ENCODE data around the gene GPD2. TPM values are rescaled to one million over a fixed set of nuclear protein-coding genes. Genes with fewer than 3 reads are reported as not detected.

Gene GPD2
- total and polyA plus RNA-seq, 2 of the 4 experiments (the other 2 are of a cell fraction): 20.4 to 100 TPM

DNA sequence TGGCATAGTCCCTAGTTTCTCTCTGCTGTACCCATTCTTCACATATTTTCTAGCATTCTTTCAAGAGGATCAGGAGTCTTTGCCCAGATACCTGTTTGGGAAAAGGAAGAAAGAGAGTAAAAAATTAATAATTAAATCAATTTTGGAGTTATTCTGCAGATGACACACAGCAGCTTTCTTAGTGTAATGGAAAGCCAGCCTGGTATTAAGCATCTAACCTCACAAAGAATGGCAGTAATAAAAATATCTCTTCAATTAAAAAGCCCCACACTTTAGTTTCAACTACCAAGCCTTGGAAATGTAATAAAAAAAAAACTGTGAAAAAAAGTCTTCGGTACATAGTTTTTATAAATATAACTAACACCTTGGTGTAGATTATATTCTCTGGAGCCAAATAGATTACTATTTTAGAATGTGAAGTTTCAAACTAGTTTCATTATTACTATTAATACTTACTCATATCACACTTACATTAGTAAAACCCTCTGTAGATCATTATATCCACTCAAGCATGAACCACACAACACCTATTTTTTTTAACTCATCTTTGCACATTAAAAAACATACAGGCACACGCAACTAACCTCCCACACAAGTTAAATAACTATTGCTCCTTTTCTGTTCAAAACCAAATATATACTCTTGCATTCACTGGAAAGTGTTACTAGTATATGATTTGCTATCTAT is 90.9 kb downstream of the GPD2 start:
- in situ Hi-C loops (cut with MboI; ENCODE audit: low sequenced_read_pairs) (no loop called here), dilution Hi-C loops (cut with HindIII; ENCODE audit: low sequenced_read_pairs, unreplicated experiment) (no loop called here), intact Hi-C loops (cut with micrococcal nuclease) (no loop called here)
- Histone ChIP-seq H3K36me3 (ENCODE audit: control insufficient read depth, insufficient read depth, low read length) (no peaks in the 10 kb centered on the region), H3K4me2 (ENCODE audit: low read depth, low read length) (no peak overlapping the region), H2BK120ac (ENCODE audit: low read depth, low read length) (no peak overlapping the region), H4K5ac (ENCODE audit: low read depth, low read length) (no peak overlapping the region), H3K9me1 (ENCODE audit: insufficient read depth, low read length) (no peaks in the 10 kb centered on the region), H3K27me3 (ENCODE audit: control insufficient read depth, insufficient read depth, low read length) (no peaks in the 10 kb centered on the region), H3K56ac (ENCODE audit: extremely low read depth, insufficient read depth, low read length) (no peak overlapping the region), H4K20me1 (ENCODE audit: insufficient read depth, low read length) (no peaks in the 10 kb centered on the region), H3K4me1 (ENCODE audit: control insufficient read depth, insufficient read depth, low read length) (no peaks in the 10 kb centered on the region), H3K4ac (ENCODE audit: low read depth, low read length) (no peak overlapping the region), H4K91ac (ENCODE audit: insufficient read depth, low read depth, low read length) (no peak overlapping the region), H3K79me1 (ENCODE audit: low read depth in 1 of 2, low read length in 2 of 2) (0 out of 4 replicates have a peak, but pooled peaks cover 0 to 3% of the 10 kb centered on the region in 2 experiments), H2BK5ac (ENCODE audit: low read depth, low read length, poor library complexity, severe bottlenecking) (no peak overlapping the region), H3K4me3 (ENCODE audit: insufficient read depth, low read depth, low read length) (no peak overlapping the region), H3K9me3 (ENCODE audit: control insufficient read depth, insufficient read depth, low read length) (no peaks in the 10 kb centered on the region), H3K18ac (ENCODE audit: low read depth, low read length) (no peak overlapping the region), H2AK5ac (ENCODE audit: low read depth, low read length) (no peak overlapping the region), H3K23ac (ENCODE audit: low read depth, low read length) (no peak overlapping the region), H2AFZ (replicated peaks; ENCODE audit: low read length, poor library complexity) (no peak overlapping the region), H3K9ac (ENCODE audit: low read depth, low read length) (no peak overlapping the region), H3K14ac (replicated peaks; ENCODE audit: low read depth, low read length) (no peak overlapping the region), H2AK9ac (replicated peaks; ENCODE audit: low read depth, low read length, poor library complexity) (no peak overlapping the region), H2BK20ac (ENCODE audit: low read depth, low read length) (no peak overlapping the region), H2BK15ac (ENCODE audit: low read depth, low read length) (no peak overlapping the region), H4K8ac (ENCODE audit: low read depth in 2 of 2, low read length in 2 of 2) (no peak overlapping the region), H3K27ac (ENCODE audit: insufficient read depth, low read length) (no peak overlapping the region)
- WGBS, 2 experiments (ENCODE audit: extremely low coverage in 2 of 2, insufficient read length in 1 of 2): no CpG with 5 or more reads among the region's 2 CpGs
- TF ChIP-seq RCOR1 (IDR thresholded peaks at IDR 0.05; ENCODE audit: insufficient replicate concordance, low read length) (no peak), RAD21 (IDR thresholded peaks at IDR 0.05; ENCODE audit: low read length) (no peak), BHLHE40 (IDR thresholded peaks at IDR 0.05; ENCODE audit: low read depth, low read length) (no peak), POLR2A (IDR thresholded peaks at IDR 0.05; ENCODE audit: low read depth, low read length) (no peak), ELK1 (IDR thresholded peaks at IDR 0.05; ENCODE audit: borderline replicate concordance, low read depth, low read length) (no peak), CEBPB (IDR thresholded peaks at IDR 0.05; ENCODE audit: low read depth, low read length) (no peak), MAFK (IDR thresholded peaks at IDR 0.05; ENCODE audit: low read depth, low read length) (no peak), NFE2L2 (IDR thresholded peaks at IDR 0.05; ENCODE audit: low read depth, low read length) (no peak), CHD1 (IDR thresholded peaks at IDR 0.05; ENCODE audit: low read depth, low read length) (no peak), FOS (IDR thresholded peaks at IDR 0.05; ENCODE audit: low read depth, low read length) (no peak), RFX5 (IDR thresholded peaks at IDR 0.05; ENCODE audit: low read depth, low read length) (no peak), MAZ (IDR thresholded peaks at IDR 0.05; ENCODE audit: borderline replicate concordance, low read depth, low read length) (no peak), SMC3 (IDR thresholded peaks at IDR 0.05; ENCODE audit: low read depth, low read length) (no peak), MXI1 (IDR thresholded peaks at IDR 0.05; ENCODE audit: borderline replicate concordance, low read depth, low read length) (no peak)
- TF ChIP-seq, protein P1, sequence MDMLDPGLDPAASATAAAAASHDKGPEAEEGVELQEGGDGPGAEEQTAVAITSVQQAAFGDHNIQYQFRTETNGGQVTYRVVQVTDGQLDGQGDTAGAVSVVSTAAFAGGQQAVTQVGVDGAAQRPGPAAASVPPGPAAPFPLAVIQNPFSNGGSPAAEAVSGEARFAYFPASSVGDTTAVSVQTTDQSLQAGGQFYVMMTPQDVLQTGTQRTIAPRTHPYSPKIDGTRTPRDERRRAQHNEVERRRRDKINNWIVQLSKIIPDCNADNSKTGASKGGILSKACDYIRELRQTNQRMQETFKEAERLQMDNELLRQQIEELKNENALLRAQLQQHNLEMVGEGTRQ (IDR thresholded peaks at IDR 0.05; ENCODE audit: low read depth, low read length): no peak
- TF ChIP-seq, protein P2, sequence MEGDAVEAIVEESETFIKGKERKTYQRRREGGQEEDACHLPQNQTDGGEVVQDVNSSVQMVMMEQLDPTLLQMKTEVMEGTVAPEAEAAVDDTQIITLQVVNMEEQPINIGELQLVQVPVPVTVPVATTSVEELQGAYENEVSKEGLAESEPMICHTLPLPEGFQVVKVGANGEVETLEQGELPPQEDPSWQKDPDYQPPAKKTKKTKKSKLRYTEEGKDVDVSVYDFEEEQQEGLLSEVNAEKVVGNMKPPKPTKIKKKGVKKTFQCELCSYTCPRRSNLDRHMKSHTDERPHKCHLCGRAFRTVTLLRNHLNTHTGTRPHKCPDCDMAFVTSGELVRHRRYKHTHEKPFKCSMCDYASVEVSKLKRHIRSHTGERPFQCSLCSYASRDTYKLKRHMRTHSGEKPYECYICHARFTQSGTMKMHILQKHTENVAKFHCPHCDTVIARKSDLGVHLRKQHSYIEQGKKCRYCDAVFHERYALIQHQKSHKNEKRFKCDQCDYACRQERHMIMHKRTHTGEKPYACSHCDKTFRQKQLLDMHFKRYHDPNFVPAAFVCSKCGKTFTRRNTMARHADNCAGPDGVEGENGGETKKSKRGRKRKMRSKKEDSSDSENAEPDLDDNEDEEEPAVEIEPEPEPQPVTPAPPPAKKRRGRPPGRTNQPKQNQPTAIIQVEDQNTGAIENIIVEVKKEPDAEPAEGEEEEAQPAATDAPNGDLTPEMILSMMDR (conservative IDR thresholded peaks at IDR 0.05; ENCODE audit: low read depth, low read length): no peak
- no peak for DNase-seq
- no peak for ATAC-seq (ENCODE audit: low read depth)
- ChIA-PET CTCF (no interaction called here), POLR2A (ENCODE audit: unreplicated experiment) (no interaction called here)
- no TSS peak for BruUV-seq (replicated peaks)

Measured in IMR-90 (cell line).